GM20000 (cell line): ENCODE data around the gene TMEM190.

ENCODE experiments used
- DNase-seq: peaks from one replicate; pipeline ENCODE4 v3.0.0; 2012; ENCODE audit warnings: low spot score
- CTCF ChIP-seq: IDR thresholded peaks from 2 replicates; pipeline ENCODE4 v1.5.1; 2012; ENCODE audit warnings: mild to moderate bottlenecking, control low read depth; ENCODE audit errors: extremely low read depth, missing control alignments

Gene TMEM190

GRCh38 chr19:55340784-55341147 lies 35.9 kb upstream of the TMEM190 start:
- no peak for DNase-seq
- no peak for TF ChIP-seq CTCF

- peak; percentile 94 for DNase-seq
- no peak for TF ChIP-seq CTCF
Measured at GRCh38 chr19:55341171-55341588, 35.4 kb upstream of the TMEM190 start.

GRCh38 chr19:55341595-55342531 lies 34.8 kb upstream of the TMEM190 start:
- no peak for DNase-seq
- no peak for TF ChIP-seq CTCF

GRCh38 chr19:55344444-55344843 lies 32.2 kb upstream of the TMEM190 start:
- no peak for DNase-seq
- TF ChIP-seq CTCF: no peak

GRCh38 chr19:55345101-55345817 lies 31.4 kb upstream of the TMEM190 start:
- TF ChIP-seq CTCF: no peak
- DNase-seq: no peak

- no peak for TF ChIP-seq CTCF
Measured at GRCh38 chr19:55345818-55346724, 30.6 kb upstream of the TMEM190 start.

More at GRCh38 chr19:55345818-55346724, 30.6 kb upstream of the TMEM190 start:
- DNase-seq: no peak
